Fibroblast of lung (primary cell): ENCODE results near the gene UBTD1. TPM values are rescaled to one million over a fixed set of nuclear protein-coding genes. Genes with fewer than 3 reads are reported as not detected.

Source experiments
- DNase-seq, 2 donors: peaks; one replicate each; pipeline versions ENCODE4 v3.0.0 to v3.0.0-alpha.2; 2010; ENCODE audit warnings: low read depth in 2 of 2
- H2AFZ ChIP-seq: 2 replicates; pipeline ENCODE4 v1.5.1; 2012; ENCODE audit warnings: low read length, control low read depth, inconsistent platforms
- H3K27ac ChIP-seq: 2 replicates; pipeline ENCODE4 v1.5.1; 2011; ENCODE audit warnings: low read length, control low read depth; ENCODE audit not compliant: insufficient read depth
- H3K27me3 ChIP-seq: 2 replicates; pipeline ENCODE4 v1.5.1; 2011; ENCODE audit warnings: mild to moderate bottlenecking, low read length; ENCODE audit not compliant: control insufficient read depth, insufficient read depth
- H3K36me3 ChIP-seq: 2 replicates; pipeline ENCODE4 v1.5.1; 2011; ENCODE audit warnings: low read length; ENCODE audit not compliant: control insufficient read depth, insufficient read depth
- H3K4me1 ChIP-seq: 2 replicates; pipeline ENCODE4 v1.5.1; 2011; ENCODE audit warnings: low read length; ENCODE audit not compliant: control insufficient read depth, insufficient read depth; ENCODE audit errors: extremely low read depth
- H3K4me2 ChIP-seq: 2 replicates; pipeline ENCODE4 v1.5.1; 2011; ENCODE audit warnings: low read length, control low read depth; ENCODE audit not compliant: insufficient read depth; ENCODE audit errors: extremely low read depth
- H3K4me3 ChIP-seq, 4 experiments: fragments of 200-600 bp in 1 of 4; sonication (generic) in 1 of 4; replicated peaks in 1 of 4; 2 replicates each; pipeline ENCODE4 v1.5.1; 2011 to 2016; ENCODE audit warnings: low read length in 4 of 4, low read depth in 3 of 4, mild to moderate bottlenecking in 3 of 4, control low read depth in 2 of 4, inconsistent platforms in 1 of 4, mixed read lengths in 1 of 4; ENCODE audit not compliant: insufficient read depth in 1 of 4; ENCODE audit errors: control extremely low read depth in 1 of 4
- H3K79me2 ChIP-seq: 2 replicates; pipeline ENCODE4 v1.5.1; 2012; ENCODE audit warnings: mild to moderate bottlenecking, low read length, inconsistent platforms; ENCODE audit not compliant: control insufficient read depth, insufficient read depth
- H3K9ac ChIP-seq: 2 replicates; pipeline ENCODE4 v1.5.1; 2011; ENCODE audit warnings: mild to moderate bottlenecking, low read length, control low read depth; ENCODE audit not compliant: insufficient read depth
- H3K9me3 ChIP-seq: 2 replicates; pipeline ENCODE4 v1.5.1; 2012; ENCODE audit warnings: low read depth, low read length; ENCODE audit not compliant: control insufficient read depth, insufficient read depth
- H4K20me1 ChIP-seq: 2 replicates; pipeline ENCODE4 v1.5.1; 2011; ENCODE audit warnings: low read length; ENCODE audit not compliant: control insufficient read depth, insufficient read depth; ENCODE audit errors: extremely low read depth
- EZH2 ChIP-seq: IDR thresholded peaks from 2 replicates; pipeline ENCODE4 v1.5.1; 2012; ENCODE audit warnings: low read length, control low read depth, mild to moderate bottlenecking; ENCODE audit errors: missing control alignments
- polyA plus RNA-seq, 2 donors: library from polyadenylated mRNA; depleted of rRNA in 1 of 2; stranded (reverse) in 1 of 2; unstranded in 1 of 2; fragments of >200 nt; gene quantifications; 2 replicates each; pipeline ENCODE4 v1.2.1, GENCODE V29; 2011 to 2012; ENCODE audit warnings: missing spikeins in 1 of 2
- total RNA-seq: library from RNA; depleted of rRNA; stranded (reverse); fragments of >200 nt; gene quantifications from 2 replicates; pipeline ENCODE4 v1.2.1, GENCODE V29; 2014
- TF ChIP-seq, protein P1 (sequence below), 2 donors: IDR thresholded peaks in 1 of 2; conservative IDR thresholded peaks in 1 of 2; 1 replicate in 1 of 2; 2 replicates in 1 of 2; pipeline ENCODE4 v1.5.1; 2011 to 2012; ENCODE audit warnings: low read length in 2 of 2, control low read depth in 1 of 2, inconsistent platforms in 1 of 2, low read depth in 1 of 2, mild to moderate bottlenecking in 1 of 2

The UBTD1 gene
- total and polyA plus RNA-seq, 2 donors (not counting 1 experiment from before 2014, with no cell fraction given): 10.7 to 22.0 TPM

DNA sequence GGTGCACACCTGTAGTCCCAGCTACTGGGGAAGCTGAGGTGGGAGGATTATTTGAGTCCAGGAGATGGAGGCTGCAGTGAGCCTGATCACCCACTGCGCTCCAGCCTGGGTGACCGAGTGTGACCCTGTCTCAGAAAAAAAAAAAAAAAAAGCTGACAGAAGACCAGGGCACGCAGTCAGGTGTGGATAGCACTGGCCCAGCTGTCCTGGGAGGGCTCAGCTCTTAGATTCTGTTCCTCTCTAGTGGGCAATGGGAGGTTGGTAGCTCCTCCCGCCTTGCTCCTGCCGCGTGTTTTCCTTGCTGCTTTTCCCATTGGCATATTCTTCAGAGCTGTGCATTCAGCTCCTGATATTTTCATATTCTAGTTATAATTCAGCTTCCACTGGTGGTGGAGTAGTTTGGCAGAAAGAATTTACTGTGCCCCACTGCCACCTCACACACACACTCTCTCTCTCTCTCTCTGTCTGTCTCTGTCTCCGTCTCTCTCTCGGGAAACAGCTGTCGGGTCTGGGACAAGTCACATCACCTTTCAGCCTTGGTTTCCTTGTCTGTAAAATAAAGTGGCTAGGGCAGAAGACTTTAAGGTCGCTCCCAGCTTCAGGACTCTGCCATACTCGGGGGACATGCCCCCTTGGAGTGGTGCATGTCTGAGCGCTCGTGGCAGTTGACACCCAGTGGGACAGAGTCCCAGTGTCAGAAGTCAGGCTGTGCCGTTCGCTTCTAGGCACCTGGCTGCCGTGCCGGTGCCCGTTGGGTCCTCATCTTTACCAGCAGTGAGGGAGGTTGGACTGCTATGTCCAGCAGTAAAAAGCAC lies 47.9 kb downstream of the UBTD1 start:
- TF ChIP-seq EZH2: no peak
- TF ChIP-seq, protein P1, sequence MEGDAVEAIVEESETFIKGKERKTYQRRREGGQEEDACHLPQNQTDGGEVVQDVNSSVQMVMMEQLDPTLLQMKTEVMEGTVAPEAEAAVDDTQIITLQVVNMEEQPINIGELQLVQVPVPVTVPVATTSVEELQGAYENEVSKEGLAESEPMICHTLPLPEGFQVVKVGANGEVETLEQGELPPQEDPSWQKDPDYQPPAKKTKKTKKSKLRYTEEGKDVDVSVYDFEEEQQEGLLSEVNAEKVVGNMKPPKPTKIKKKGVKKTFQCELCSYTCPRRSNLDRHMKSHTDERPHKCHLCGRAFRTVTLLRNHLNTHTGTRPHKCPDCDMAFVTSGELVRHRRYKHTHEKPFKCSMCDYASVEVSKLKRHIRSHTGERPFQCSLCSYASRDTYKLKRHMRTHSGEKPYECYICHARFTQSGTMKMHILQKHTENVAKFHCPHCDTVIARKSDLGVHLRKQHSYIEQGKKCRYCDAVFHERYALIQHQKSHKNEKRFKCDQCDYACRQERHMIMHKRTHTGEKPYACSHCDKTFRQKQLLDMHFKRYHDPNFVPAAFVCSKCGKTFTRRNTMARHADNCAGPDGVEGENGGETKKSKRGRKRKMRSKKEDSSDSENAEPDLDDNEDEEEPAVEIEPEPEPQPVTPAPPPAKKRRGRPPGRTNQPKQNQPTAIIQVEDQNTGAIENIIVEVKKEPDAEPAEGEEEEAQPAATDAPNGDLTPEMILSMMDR (conservative IDR thresholded peaks at IDR 0.05 in 1 of 2, IDR thresholded peaks at IDR 0.05 in 1 of 2; ENCODE audit: low read depth in 1 of 2, low read length in 2 of 2): no peak
- Histone ChIP-seq H4K20me1 (no peaks in the 10 kb centered on the region), H3K27me3 (no peaks in the 10 kb centered on the region), H2AFZ (no peak overlapping the region), H3K36me3 (no peaks in the 10 kb centered on the region), H3K9me3 (no peaks in the 10 kb centered on the region), H3K9ac (no peak overlapping the region), H3K4me1 (peaks cover 25% of the 10 kb centered on the region), H3K4me3 (no peak overlapping the region), H3K4me2 (no peak overlapping the region), H3K27ac (no peak overlapping the region), H3K79me2 (peaks cover 2% of the 10 kb centered on the region)
- no peak for DNase-seq

DNA sequence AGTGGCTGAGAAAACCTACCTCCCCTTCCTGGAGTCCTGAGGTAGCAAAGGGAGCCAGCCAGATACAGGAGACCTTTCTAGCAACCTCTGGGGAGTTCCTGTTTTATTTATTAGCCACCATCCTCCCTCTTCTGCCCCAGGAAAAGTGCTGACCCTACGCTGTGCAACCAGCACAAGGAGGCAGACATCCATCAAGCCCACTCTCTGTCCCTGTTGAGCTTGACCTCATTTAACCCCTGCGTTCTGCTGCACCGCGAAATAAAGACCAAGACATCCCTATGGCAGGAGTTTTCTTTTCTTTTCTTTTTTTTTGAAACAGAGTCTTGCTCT lies 48.5 kb downstream of the UBTD1 start:
- Histone ChIP-seq H3K4me2 (no peak overlapping the region), H3K27me3 (no peaks in the 10 kb centered on the region), H3K9me3 (no peaks in the 10 kb centered on the region), H3K4me1 (peaks cover 20% of the 10 kb centered on the region), H3K36me3 (no peaks in the 10 kb centered on the region), H3K79me2 (peaks cover 2% of the 10 kb centered on the region), H3K9ac (no peak overlapping the region), H3K27ac (no peak overlapping the region), H4K20me1 (no peaks in the 10 kb centered on the region), H2AFZ (no peak overlapping the region), H3K4me3 (no peak overlapping the region)
- no peak for DNase-seq
- no peak for TF ChIP-seq EZH2
- TF ChIP-seq, protein P1 (conservative IDR thresholded peaks at IDR 0.05 in 1 of 2, IDR thresholded peaks at IDR 0.05 in 1 of 2; ENCODE audit: low read depth in 1 of 2, low read length in 2 of 2): no peak

DNA sequence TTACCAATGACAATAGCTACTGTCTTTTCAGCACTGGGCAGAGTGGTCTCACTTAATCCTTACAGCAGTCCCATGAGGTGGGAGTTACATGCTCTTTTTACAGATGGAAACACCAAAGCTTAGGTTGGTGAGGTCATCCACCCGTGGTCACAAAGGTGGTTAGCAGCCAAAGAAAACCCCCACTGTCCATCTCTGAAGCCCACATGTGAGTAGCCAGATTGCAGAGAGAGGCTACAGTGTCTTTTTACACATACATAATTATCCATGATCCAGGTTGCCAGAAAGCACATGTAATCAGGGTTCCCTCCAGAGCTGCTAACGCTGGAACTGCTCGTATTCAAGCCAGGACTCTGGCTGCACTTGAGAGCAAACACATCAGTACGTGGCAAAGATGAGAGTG lies 49.2 kb downstream of the UBTD1 start:
- no peaks in the 10 kb centered on the region for H3K27me3 ChIP-seq
- H4K20me1 ChIP-seq: no peaks in the 10 kb centered on the region
- DNase-seq: peak in 1 of 2 donors; percentile 61
- H3K9ac ChIP-seq: no peak overlapping the region
- H3K79me2 ChIP-seq: peaks cover 2% of the 10 kb centered on the region
- no peak for TF ChIP-seq EZH2
- TF ChIP-seq, protein P1 (conservative IDR thresholded peaks at IDR 0.05 in 1 of 2, IDR thresholded peaks at IDR 0.05 in 1 of 2; ENCODE audit: low read depth in 1 of 2, low read length in 2 of 2): no peak
- H3K4me1 ChIP-seq: peaks cover 13% of the 10 kb centered on the region
- H3K27ac ChIP-seq: no peak overlapping the region
- H3K4me3 ChIP-seq: no peak overlapping the region
- H3K36me3 ChIP-seq: no peaks in the 10 kb centered on the region
- H2AFZ ChIP-seq: no peak overlapping the region
- no peak overlapping the region for H3K4me2 ChIP-seq
- no peaks in the 10 kb centered on the region for H3K9me3 ChIP-seq
